HuH-7 (cell line): ENCODE data around the gene RRN3.
"Not testable (repeated sequence)": the region's sequence is repeated elsewhere in the genome, so short reads cannot be mapped to it uniquely, and the experiment has no call there.

Experiments
- DNase-seq: peaks from one replicate; pipeline ENCODE4 v3.0.0; 2011; ENCODE audit warnings: low spot score

Gene RRN3

DNA sequence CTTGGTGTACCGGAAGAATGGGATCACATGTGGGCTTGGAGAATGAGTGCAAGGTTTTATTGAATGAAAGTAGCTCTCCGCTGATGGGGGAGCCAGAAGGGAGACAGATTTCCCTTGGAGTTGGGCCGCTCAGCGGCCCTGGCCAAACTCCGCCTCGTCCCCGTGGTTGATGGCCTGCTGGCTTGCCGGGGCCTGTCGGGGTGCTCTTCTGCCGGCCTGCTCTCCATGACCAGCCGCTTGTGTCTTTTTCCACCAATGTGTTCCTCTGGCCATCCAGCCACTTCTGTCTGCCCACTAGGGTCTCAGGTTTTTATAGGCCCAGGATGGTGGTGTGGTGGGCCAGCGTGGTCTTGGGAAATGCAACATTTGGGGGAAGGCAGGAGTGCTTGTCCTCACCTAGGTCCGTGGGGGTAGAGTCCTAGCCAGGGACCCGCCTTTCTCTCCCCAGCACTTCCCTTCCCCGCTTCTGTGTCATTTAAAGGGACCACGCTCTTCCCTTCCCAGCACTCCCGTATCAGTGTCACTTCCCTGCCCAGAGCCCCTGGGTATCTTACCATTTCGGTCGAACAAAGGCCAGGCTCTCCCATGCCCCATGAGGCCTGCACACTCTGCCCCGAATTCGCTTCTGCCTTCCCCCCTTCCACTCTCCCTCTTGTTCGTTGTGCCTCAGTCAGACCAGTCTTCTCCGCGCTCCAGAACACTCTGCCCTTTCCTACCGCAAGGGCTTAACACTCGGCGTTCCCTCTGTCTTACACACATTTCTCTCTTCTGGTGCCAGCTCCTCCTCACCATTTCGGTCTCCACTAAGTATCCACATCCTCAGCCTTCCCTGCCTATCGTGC, 66.3 kb downstream of the RRN3 start:
- not testable (repeated sequence) for DNase-seq

DNA sequence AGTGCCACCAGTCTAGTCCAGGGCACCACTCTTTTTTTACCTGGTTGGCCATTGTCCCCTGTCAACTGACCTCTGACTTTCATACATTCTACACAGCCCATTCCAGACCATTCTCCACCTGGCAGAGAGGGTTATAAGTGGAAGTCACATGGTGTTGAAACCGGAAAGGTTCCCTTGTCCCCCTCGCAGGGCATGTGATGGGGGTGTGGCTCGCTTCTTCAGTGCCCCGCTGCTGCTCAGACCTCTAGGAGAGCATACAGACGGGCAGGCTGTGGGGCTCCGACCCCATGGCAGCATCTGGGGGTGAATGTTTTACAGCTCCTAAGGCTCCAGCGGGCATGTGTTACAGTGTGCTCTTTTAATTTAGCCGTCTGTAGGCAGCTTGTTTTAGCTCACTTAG, 67.0 kb downstream of the RRN3 start:
- DNase-seq = not testable (repeated sequence)

DNA sequence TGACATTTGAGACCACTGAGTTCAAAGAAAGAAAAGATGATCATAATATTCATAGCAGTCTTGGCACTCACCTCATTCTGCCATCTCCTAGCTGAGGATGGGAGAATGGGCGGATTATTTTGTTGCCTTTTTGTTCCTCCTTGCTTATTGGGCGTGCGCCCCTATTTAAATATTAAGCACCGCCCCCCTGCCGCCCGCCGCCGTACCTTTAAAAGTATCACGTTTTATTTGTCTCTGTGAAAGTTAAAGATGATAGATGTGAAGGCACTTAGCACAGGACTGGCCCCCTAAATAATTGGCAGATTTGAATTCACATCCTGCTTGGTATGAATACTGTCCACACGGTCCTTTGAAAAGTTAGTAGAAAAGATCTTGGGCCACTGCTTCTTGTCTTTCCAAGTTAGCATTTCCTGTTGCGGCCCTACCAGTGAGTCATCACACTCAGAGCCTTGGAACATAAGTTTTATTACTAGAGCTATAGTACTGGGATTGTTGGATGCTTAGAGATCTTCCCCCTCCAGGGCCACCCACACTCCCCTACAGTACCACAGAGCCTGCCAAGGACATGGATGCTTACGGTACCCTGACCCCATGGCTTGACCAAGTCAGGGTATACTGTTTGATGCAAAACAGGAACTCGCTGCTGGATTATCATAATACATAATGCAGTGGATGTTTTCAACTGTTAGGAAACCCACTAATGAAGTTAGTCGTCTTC, 68.7 kb downstream of the RRN3 start:
- not testable (repeated sequence) for DNase-seq

DNA sequence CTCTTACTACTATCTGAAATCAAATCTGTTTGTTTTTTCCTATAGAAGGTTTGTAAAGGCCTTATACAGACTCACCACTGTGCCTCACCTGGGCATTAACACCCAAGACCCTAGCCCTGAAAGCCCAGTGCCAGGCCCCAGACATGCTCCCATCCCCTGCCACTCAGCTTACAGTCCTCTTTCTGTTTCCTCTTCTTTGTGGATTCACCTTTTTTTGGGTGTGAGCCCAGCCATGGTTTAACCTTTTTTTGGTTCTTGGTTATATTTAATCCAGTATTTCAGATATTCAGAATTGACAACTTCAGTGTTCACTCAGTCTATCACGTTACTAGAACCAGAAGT, 69.2 kb downstream of the RRN3 start:
- not testable (repeated sequence) for DNase-seq

DNA sequence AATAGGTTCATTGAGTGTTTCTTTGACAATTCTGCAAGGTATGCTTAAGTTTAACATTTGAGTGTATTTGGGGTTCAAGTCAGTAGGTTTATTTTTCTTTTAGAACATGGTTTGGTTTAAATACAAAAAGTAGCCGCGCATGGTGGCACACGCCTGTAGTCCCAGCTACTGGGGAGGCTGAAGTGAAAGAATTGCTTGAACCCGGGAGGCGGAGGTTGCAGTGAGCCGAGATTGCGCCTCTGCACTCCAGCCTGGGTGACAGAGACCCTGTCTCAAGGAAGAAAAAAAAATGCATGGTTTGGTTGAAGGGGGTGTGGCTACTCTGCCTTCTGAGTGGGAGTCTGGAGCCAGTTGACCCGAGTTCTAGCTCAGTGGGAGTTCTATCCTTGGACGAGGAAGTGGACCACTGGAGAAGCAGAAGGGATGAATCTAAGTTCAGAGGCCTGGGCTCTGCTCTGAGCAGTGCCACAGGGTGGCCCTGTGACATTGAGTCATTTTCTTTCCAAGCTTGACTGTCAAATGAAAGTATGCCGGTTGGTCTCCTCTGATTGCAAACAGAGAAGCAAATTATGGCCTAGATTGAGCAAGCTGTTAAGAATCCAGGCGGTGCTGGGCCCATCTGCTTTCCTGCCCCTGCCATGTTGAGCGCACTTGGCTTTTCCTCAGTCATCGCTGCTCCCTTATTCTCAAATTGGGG, 70.5 kb downstream of the RRN3 start:
- not testable (repeated sequence) for DNase-seq

DNA sequence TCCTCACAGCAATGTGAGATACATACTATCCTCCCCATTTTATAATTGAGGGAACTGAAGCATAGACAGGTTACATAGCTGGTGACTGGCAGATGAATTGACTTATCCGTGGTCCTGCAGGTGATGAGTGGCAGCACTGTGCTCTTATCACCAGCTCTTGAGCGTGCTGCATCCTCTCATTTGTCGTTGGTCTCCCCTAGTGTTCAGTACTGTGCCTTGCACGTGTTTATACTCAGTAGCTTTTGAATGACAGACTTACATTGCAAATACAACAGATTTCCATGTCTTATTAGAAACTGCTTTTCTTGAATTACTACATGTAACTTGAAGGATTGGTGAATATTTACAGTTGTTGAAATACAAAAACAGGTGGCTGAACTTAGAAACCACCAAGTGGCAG, 71.9 kb downstream of the RRN3 start:
- DNase-seq = peak; percentile 33

DNA sequence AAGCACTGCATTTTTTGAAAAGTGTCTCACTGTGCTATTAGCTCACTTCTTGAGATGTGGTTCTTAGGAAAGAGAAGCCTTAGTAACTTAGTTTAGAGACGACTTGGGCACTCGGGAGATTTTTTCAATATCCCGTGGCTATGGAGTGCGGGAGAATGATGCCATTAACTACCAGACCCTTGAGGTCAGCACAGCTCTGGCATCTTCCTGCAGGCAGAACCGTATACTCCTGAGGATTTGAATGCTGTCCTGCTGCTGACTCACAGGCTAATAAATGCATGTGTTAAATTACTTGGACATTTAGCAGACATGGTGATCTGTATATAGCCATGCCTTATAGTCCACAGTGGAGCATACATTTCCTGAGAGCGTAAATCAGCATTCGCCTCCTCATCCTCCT, 72.6 kb downstream of the RRN3 start:
- not testable (repeated sequence) for DNase-seq

DNA sequence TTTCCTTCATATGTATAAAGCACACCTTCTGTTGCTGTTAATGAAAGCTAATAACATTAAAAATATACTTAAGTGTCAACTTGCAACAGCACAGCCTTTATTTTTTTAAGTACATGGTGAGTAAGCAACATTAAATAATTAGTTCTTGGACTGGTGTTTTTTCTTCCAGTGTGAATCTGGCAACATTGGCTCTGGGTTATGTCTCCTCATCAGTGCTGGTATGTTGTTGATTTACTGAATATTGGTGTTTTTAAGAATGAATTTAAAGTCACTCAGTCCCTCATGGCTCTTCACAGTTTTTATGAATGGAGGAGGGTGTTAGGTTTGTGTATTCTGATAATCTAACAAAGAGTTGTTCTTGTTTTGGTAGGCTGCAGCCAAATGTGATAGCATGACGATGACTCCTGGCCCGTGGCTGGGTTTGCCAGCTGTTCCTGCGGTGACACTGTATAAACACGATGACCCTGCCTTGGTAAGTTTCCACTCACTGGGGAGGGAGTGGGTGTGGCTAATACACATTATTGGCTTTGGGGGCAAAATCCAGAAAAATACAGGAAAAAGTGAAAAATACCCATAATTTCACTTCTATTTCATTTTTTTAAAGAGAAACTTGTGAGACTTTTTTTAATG, 77.0 kb downstream of the RRN3 start:
- not testable (repeated sequence) for DNase-seq

DNA sequence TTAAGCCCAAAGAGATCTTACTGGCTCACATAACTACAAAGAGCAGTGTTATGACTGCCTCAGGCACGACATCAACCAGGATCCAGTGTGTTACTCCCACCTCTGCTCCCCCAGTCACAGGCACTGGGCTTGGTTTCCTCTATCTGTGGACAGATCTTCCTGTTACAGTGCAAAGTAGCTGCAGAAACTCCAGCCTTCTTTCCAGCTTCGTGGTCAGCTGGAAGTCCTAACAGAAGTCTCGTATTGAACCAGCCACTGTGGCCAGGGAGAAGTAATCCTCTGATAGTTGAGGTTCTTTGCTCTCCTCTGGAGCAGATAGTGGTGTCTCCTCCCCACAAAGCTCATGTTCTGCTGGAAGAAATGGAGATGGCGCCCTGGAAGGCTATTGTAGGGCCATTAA, 77.7 kb downstream of the RRN3 start:
- not testable (repeated sequence) for DNase-seq

DNA sequence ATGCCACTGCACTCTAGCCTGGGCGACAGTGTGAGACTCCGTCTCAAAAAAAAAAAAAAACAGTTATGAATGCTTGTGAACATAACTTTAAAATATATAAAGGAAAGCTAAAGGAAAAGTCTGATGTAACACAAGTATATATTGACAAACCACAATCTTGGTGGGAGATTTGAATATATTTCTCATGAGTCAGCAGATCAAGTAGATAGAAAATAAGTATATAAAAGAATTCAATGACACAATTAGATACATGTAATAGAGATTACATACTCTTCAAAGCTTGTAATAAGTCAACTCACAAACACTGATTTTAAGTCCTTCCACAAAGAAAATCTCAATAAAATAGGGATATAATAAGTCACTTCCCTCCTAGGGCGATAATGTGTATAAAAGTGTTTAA, 78.4 kb downstream of the RRN3 start:
- not testable (repeated sequence) for DNase-seq

DNA sequence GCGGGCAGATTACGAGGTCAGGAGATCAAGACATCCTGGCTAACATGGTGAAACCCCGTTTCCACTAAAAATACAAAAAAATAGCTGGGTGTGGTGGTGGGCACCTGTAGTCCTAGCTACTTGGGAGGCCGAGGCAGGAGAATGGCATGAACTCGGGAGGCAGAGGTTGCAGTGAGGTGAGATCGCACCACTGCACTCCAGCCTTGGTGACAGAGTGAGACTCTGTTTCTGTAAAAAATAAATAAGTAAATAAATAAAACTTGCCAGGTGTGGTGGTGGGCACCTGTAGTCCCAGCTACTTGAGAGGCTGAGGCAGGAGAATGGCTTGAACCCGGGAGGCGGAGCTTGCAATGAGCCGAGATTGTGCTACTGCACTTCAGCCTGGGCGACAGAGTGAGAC, 81.1 kb downstream of the RRN3 start:
- DNase-seq = not testable (repeated sequence)
